ENCODE results near the gene ARID4B. TPM values are rescaled to one million over a fixed set of nuclear protein-coding genes. Genes with fewer than 3 reads are reported as not detected.
"Not testable (repeated sequence)": the region's sequence is repeated elsewhere in the genome, so short reads cannot be mapped to it uniquely, and the experiment has no call there.

Gene ARID4B
- polyA plus RNA-seq, 1 experiment: 3.1 TPM

- ChIA-PET POLR2A (no interaction called here), CTCF (interaction anchor here (2.3 kb wide), 1 partner anchor 10 kb away, joined by 6 read pairs; no protein-coding TSS in a partner anchor)
- TF ChIP-seq CTCF (IDR thresholded peaks at IDR 0.05; ENCODE audit: insufficient read depth, low read depth, low read length): no peak
- no peak overlapping the region for H3K4me3 ChIP-seq (ENCODE audit: low read depth, low read length)
- DNase-seq (ENCODE audit: low read depth): no peak
- H3K27me3 ChIP-seq (ENCODE audit: control insufficient read depth, insufficient read depth, low read length): no peaks in the 10 kb centered on the region
- peaks cover 4% of the 10 kb centered on the region for H3K36me3 ChIP-seq (ENCODE audit: control insufficient read depth, insufficient read depth, low read length)
These were observed 102.7 kb downstream of the ARID4B start for GRCh38 chr1:235225299-235225698.

- no peak for DNase-seq (ENCODE audit: low read depth)
- Histone ChIP-seq H3K27me3 (ENCODE audit: control insufficient read depth, insufficient read depth, low read length) (no peaks in the 10 kb centered on the region), H3K36me3 (ENCODE audit: control insufficient read depth, insufficient read depth, low read length) (peaks cover under 1% of the 10 kb centered on the region; the same call in 1 of the 2 replicates), H3K4me3 (ENCODE audit: low read depth, low read length) (no peak overlapping the region)
- TF ChIP-seq CTCF (IDR thresholded peaks at IDR 0.05; ENCODE audit: insufficient read depth, low read depth, low read length): no peak
- ChIA-PET POLR2A (no interaction called here), CTCF (interaction anchor here (1.0 kb wide), 1 partner anchor 9 kb away, joined by 3 read pairs; no protein-coding TSS in a partner anchor)
These were observed 106.2 kb downstream of the ARID4B start for GRCh38 chr1:235221653-235222375.

- no peak for DNase-seq (ENCODE audit: low read depth)
- Histone ChIP-seq H3K4me3 (ENCODE audit: low read depth, low read length) (no peak overlapping the region), H3K36me3 (ENCODE audit: control insufficient read depth, insufficient read depth, low read length) (no peaks in the 10 kb centered on the region), H3K27me3 (ENCODE audit: control insufficient read depth, insufficient read depth, low read length) (no peaks in the 10 kb centered on the region)
- POLR2A ChIA-PET: no interaction called here
- TF ChIP-seq CTCF (IDR thresholded peaks at IDR 0.05; ENCODE audit: insufficient read depth, low read depth, low read length): no peak
- CTCF ChIA-PET: interaction anchor here (0.6 kb wide), 1 partner anchor 1850 kb away, joined by 3 read pairs; no protein-coding TSS in a partner anchor
These were observed 112.5 kb downstream of the ARID4B start for GRCh38 chr1:235215453-235215852.

GRCh38 chr1:235214962-235215361 lies 113.0 kb downstream of the ARID4B start:
- POLR2A ChIA-PET: not testable (repeated sequence)

GRCh38 chr1:235213752-235214151 lies 114.2 kb downstream of the ARID4B start:
- ChIA-PET POLR2A (no interaction called here), CTCF (no interaction called here)
- no peaks in the 10 kb centered on the region for H3K36me3 ChIP-seq (ENCODE audit: control insufficient read depth, insufficient read depth, low read length)
- no peak for TF ChIP-seq CTCF (IDR thresholded peaks at IDR 0.05; ENCODE audit: insufficient read depth, low read depth, low read length)
- H3K4me3 ChIP-seq (ENCODE audit: low read depth, low read length): no peak overlapping the region
- no peaks in the 10 kb centered on the region for H3K27me3 ChIP-seq (ENCODE audit: control insufficient read depth, insufficient read depth, low read length)
- no peak for DNase-seq (ENCODE audit: low read depth)

More at GRCh38 chr1:235214962-235215361, 113.0 kb downstream of the ARID4B start:
- not testable (repeated sequence) for H3K27me3 ChIP-seq (ENCODE audit: control insufficient read depth, insufficient read depth, low read length); H3K4me3 ChIP-seq (ENCODE audit: low read depth, low read length); H3K36me3 ChIP-seq (ENCODE audit: control insufficient read depth, insufficient read depth, low read length); DNase-seq (ENCODE audit: low read depth)
- CTCF ChIA-PET: interaction anchor here (0.6 kb wide), 1 partner anchor 205 kb away, joined by 3 read pairs; no protein-coding TSS in a partner anchor

Measured in BJ (cell line).